Measurements from ENCODE around the gene MKRN2. TPM values are rescaled to one million over a fixed set of nuclear protein-coding genes. Genes with fewer than 3 reads are reported as not detected.

MKRN2 gene
- total and polyA plus RNA-seq, 2 of the 13 experiments (the other 11 are each of a cell fraction or from before 2014, with no cell fraction given) = 25.5 to 34.3 TPM

DNA sequence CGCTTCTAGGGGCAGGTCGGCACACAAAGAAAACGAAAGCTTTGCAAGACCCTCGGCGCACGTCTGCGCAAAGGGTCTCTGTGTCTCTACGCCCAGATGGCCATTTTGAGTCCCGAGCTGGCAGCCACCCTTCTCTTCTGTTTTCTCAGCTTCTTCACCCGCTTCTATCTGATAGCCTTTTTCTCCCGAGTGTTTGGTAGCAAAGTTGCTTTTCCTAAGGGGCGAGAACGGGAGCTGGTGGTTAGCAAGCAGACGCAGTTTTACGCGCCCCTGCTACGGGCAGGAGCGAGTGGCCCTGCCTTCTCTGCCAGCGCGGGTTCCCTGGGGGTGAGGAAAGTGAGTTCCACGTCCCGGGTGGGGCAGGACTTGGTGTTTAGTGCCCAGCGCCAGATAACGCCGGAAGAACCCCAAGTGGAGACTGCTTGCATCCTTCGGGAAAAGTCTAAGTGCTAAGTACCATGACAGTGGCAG is 2.9 kb upstream of the MKRN2 start:
- in situ Hi-C loops (cut with HindIII; ENCODE audit: extremely low pct_ligation_motif_present, low pct_unique_long_range_greater_than_20kb) = no loop called here
- TF ChIP-seq, protein P1, sequence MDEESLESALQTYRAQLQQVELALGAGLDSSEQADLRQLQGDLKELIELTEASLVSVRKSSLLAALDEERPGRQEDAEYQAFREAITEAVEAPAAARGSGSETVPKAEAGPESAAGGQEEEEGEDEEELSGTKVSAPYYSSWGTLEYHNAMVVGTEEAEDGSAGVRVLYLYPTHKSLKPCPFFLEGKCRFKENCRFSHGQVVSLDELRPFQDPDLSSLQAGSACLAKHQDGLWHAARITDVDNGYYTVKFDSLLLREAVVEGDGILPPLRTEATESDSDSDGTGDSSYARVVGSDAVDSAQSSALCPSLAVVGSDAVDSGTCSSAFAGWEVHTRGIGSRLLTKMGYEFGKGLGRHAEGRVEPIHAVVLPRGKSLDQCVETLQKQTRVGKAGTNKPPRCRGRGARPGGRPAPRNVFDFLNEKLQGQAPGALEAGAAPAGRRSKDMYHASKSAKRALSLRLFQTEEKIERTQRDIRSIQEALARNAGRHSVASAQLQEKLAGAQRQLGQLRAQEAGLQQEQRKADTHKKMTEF (CRISPR knock-in tag; IDR thresholded peaks at IDR 0.05) = 0 out of 2 replicates have a peak, but pooled peaks have one; percentile 24
- TF ChIP-seq ZNF160 (CRISPR knock-in tag; IDR thresholded peaks at IDR 0.05) = no peak
- 0 out of 2 replicates have a peak, but pooled peaks have one; percentile 10 for TF ChIP-seq RXRB (CRISPR knock-in tag; IDR thresholded peaks at IDR 0.05; ENCODE audit: borderline replicate concordance)
- TF ChIP-seq HOXA3 (CRISPR knock-in tag; IDR thresholded peaks at IDR 0.05) = peak; percentile 35; the same call in 1 of the 2 replicates
- peak; percentile 75 for TF ChIP-seq SALL1 (CRISPR knock-in tag; IDR thresholded peaks at IDR 0.05)
- TF ChIP-seq, protein P2, sequence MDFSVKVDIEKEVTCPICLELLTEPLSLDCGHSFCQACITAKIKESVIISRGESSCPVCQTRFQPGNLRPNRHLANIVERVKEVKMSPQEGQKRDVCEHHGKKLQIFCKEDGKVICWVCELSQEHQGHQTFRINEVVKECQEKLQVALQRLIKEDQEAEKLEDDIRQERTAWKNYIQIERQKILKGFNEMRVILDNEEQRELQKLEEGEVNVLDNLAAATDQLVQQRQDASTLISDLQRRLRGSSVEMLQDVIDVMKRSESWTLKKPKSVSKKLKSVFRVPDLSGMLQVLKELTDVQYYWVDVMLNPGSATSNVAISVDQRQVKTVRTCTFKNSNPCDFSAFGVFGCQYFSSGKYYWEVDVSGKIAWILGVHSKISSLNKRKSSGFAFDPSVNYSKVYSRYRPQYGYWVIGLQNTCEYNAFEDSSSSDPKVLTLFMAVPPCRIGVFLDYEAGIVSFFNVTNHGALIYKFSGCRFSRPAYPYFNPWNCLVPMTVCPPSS (IDR thresholded peaks at IDR 0.05) = no peak
- no peak for TF ChIP-seq ARNT (IDR thresholded peaks at IDR 0.05)
- TF ChIP-seq BORCS8-MEF2B (CRISPR knock-in tag; IDR thresholded peaks at IDR 0.05) = peak; percentile 53; the same call in 1 of the 2 replicates
- no peak for TF ChIP-seq GATA4 (IDR thresholded peaks at IDR 0.05; ENCODE audit: borderline replicate concordance, low read depth)
- TF ChIP-seq, protein P3, sequence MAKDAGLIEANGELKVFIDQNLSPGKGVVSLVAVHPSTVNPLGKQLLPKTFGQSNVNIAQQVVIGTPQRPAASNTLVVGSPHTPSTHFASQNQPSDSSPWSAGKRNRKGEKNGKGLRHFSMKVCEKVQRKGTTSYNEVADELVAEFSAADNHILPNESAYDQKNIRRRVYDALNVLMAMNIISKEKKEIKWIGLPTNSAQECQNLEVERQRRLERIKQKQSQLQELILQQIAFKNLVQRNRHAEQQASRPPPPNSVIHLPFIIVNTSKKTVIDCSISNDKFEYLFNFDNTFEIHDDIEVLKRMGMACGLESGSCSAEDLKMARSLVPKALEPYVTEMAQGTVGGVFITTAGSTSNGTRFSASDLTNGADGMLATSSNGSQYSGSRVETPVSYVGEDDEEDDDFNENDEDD (CRISPR knock-in tag; IDR thresholded peaks at IDR 0.05; ENCODE audit: borderline replicate concordance) = no peak
- TF ChIP-seq ZBTB7B (CRISPR knock-in tag; IDR thresholded peaks at IDR 0.05) = peak; percentile 85
- TF ChIP-seq ASH2L (IDR thresholded peaks at IDR 0.05; ENCODE audit: insufficient read length, low read depth, low read length) = peak; percentile 28
- TF ChIP-seq, protein P4, sequence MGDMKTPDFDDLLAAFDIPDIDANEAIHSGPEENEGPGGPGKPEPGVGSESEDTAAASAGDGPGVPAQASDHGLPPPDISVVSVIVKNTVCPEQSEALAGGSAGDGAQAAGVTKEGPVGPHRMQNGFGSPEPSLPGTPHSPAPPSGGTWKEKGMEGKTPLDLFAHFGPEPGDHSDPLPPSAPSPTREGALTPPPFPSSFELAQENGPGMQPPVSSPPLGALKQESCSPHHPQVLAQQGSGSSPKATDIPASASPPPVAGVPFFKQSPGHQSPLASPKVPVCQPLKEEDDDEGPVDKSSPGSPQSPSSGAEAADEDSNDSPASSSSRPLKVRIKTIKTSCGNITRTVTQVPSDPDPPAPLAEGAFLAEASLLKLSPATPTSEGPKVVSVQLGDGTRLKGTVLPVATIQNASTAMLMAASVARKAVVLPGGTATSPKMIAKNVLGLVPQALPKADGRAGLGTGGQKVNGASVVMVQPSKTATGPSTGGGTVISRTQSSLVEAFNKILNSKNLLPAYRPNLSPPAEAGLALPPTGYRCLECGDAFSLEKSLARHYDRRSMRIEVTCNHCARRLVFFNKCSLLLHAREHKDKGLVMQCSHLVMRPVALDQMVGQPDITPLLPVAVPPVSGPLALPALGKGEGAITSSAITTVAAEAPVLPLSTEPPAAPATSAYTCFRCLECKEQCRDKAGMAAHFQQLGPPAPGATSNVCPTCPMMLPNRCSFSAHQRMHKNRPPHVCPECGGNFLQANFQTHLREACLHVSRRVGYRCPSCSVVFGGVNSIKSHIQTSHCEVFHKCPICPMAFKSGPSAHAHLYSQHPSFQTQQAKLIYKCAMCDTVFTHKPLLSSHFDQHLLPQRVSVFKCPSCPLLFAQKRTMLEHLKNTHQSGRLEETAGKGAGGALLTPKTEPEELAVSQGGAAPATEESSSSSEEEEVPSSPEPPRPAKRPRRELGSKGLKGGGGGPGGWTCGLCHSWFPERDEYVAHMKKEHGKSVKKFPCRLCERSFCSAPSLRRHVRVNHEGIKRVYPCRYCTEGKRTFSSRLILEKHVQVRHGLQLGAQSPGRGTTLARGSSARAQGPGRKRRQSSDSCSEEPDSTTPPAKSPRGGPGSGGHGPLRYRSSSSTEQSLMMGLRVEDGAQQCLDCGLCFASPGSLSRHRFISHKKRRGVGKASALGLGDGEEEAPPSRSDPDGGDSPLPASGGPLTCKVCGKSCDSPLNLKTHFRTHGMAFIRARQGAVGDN (CRISPR knock-in tag; IDR thresholded peaks at IDR 0.05) = peak; percentile 62

More for the DNA sequence above, 2.9 kb upstream of the MKRN2 start:
- Histone ChIP-seq H3K4me2 (ENCODE audit: low read depth, low read length) (peak overlapping the region; percentile 86), H3K27me3 (ENCODE audit: control insufficient read depth in 1 of 2, insufficient read depth in 2 of 2, low read length in 2 of 2) (no peaks in the 10 kb centered on the region; a peak in 1 of 5 replicates), H3K4me1 (ENCODE audit: insufficient read depth, low read length) (peaks cover 27% of the 10 kb centered on the region), H3K4me3 (replicated peaks in 1 of 3; ENCODE audit: insufficient read depth in 1 of 3, low read depth in 2 of 3, low read length in 3 of 3) (peak overlapping the region; percentile 78 to 83 (median 79)), H4K20me1 (ENCODE audit: insufficient read depth, low read length) (peaks cover 11% of the 10 kb centered on the region; the same call in 1 of the 2 replicates), H3K79me2 (ENCODE audit: insufficient read depth, low read length) (peaks cover 20% of the 10 kb centered on the region), H3K27ac (ENCODE audit: extremely low read length, insufficient read depth, low read length) (peak overlapping the region; percentile 47), H3K36me3 (replicated peaks in 1 of 2; ENCODE audit: control insufficient read depth in 1 of 2, insufficient read depth in 2 of 2, low read length in 2 of 2) (no peaks in the 10 kb centered on the region), H3K9me3 (ENCODE audit: low read length) (no peaks in the 10 kb centered on the region), H2AFZ (ENCODE audit: low read length) (peak overlapping the region; percentile 94), H3K9ac (ENCODE audit: insufficient read depth, low read depth, low read length) (peak overlapping the region; percentile 69)
- no TSS peak for BruUV-seq (replicated peaks)
- DNase-seq (ENCODE audit: low spot score) (no peak), ATAC-seq (no peak), FAIRE-seq (no peak)
- ChIA-PET POLR2A (interaction anchor here (0.6 to 0.8 kb wide), 3 partner anchors 16 to 292 kb away, joined by 3 to 4 read pairs (median 3); partner anchors contain the start of gene RAF1), CTCF (ENCODE audit: low intra/inter-chr PET ratio, low total read pairs) (no interaction called here)
- intact Hi-C loops (cut with micrococcal nuclease; ENCODE audit: unreplicated experiment) = no loop called here
- WGBS (ENCODE audit: low lambda C conversion rate) = 2% methylated on average over 26 of the region's 26 CpGs
